ENCODE measurements around the gene CASQ1.

- TF ChIP-seq TAF1 (IDR thresholded peaks at IDR 0.05; ENCODE audit: control insufficient read depth, extremely low read depth, insufficient read depth, low read length, severe bottlenecking) (no peak), REST (IDR thresholded peaks at IDR 0.05; ENCODE audit: borderline replicate concordance) (no peak), REST (CRISPR knock-in tag; IDR thresholded peaks at IDR 0.05; ENCODE audit: low read depth) (no peak), CTCF (IDR thresholded peaks at IDR 0.05 in 2 of 3, conservative IDR thresholded peaks at IDR 0.05 in 1 of 3; ENCODE audit: insufficient read depth in 2 of 3, low read depth in 1 of 3, low read length in 3 of 3) (no peak), SNAPC5 (CRISPR knock-in tag; IDR thresholded peaks at IDR 0.05) (no peak), EGR1 (conservative IDR thresholded peaks at IDR 0.05) (no peak), BMI1 (IDR thresholded peaks at IDR 0.05; ENCODE audit: low read length) (no peak), CHD4 (IDR thresholded peaks at IDR 0.05; ENCODE audit: insufficient read depth, insufficient replicate concordance, low read depth, low read length, poor library complexity, severe bottlenecking) (no peak)
Observed at GRCh38 chr1:160209321-160210046, 19.1 kb downstream of the CASQ1 start.

Data from K562 (cell line).